Keratinocyte (primary cell): ENCODE measurements around the gene HLA-DQA1. TPM values are rescaled to one million over a fixed set of nuclear protein-coding genes. Genes with fewer than 3 reads are reported as not detected.

Experiments
- DNase-seq: peaks from one replicate; pipeline ENCODE4 v3.0.0-alpha.2; 2011; ENCODE audit warnings: low read depth, missing footprints, low spot score
- FAIRE-seq: peaks from 2 replicates; lab custom pipeline; 2011; peaks lifted over from hg19 to GRCh38; lab: Jason Lieb, UNC
- H2AFZ ChIP-seq: 2 replicates; pipeline ENCODE4 v1.6.0; 2012; ENCODE audit warnings: low read length, control low read depth, inconsistent platforms; ENCODE audit not compliant: control insufficient read depth
- H3K27ac ChIP-seq: 2 replicates; pipeline ENCODE4 v1.5.1; 2011; ENCODE audit warnings: low read length; ENCODE audit not compliant: control insufficient read depth, insufficient read depth
- H3K27me3 ChIP-seq: 3 replicates; pipeline ENCODE4 v1.6.0; 2011; ENCODE audit warnings: low read length; ENCODE audit not compliant: control insufficient read depth, insufficient read depth; ENCODE audit errors: extremely low read depth
- H3K36me3 ChIP-seq, 2 experiments: 2 replicates in 1 of 2; 3 replicates in 1 of 2; pipeline ENCODE4 v1.5.1; 2011; ENCODE audit warnings: low read length in 2 of 2, mild to moderate bottlenecking in 1 of 2; ENCODE audit not compliant: control insufficient read depth in 2 of 2, insufficient read depth in 2 of 2; ENCODE audit errors: extremely low read depth in 1 of 2
- H3K4me1 ChIP-seq: 3 replicates; pipeline ENCODE4 v1.5.1; 2011; ENCODE audit warnings: low read length; ENCODE audit not compliant: control insufficient read depth, insufficient read depth; ENCODE audit errors: extremely low read depth
- H3K4me2 ChIP-seq: 3 replicates; pipeline ENCODE4 v1.6.0; 2011; ENCODE audit warnings: low read depth, low read length; ENCODE audit not compliant: control insufficient read depth, insufficient read depth; ENCODE audit errors: extremely low read depth
- H3K4me3 ChIP-seq, 3 experiments: fragments of 200-600 bp in 1 of 3; sonication (generic) in 1 of 3; 2 replicates in 2 of 3; 3 replicates in 1 of 3; pipeline ENCODE4 v1.5.1; 2011 to 2016; ENCODE audit warnings: low read length in 3 of 3, mild to moderate bottlenecking in 3 of 3, control low read depth in 2 of 3, inconsistent platforms in 1 of 3, low read depth in 1 of 3, mixed read lengths in 1 of 3, mixed run types in 1 of 3, moderate library complexity in 1 of 3; ENCODE audit not compliant: control insufficient read depth in 2 of 3, insufficient read depth in 2 of 3; ENCODE audit errors: extremely low read depth in 1 of 3
- H3K79me2 ChIP-seq: 2 replicates; pipeline ENCODE4 v1.6.0; 2012; ENCODE audit warnings: low read length; ENCODE audit not compliant: control insufficient read depth, insufficient read depth
- H3K9ac ChIP-seq: 3 replicates; pipeline ENCODE4 v1.6.0; 2011; ENCODE audit warnings: low read length; ENCODE audit not compliant: control insufficient read depth, insufficient read depth; ENCODE audit errors: extremely low read depth
- H3K9me1 ChIP-seq: 3 replicates; pipeline ENCODE4 v1.6.0; 2011; ENCODE audit warnings: low read length; ENCODE audit not compliant: control insufficient read depth, insufficient read depth; ENCODE audit errors: extremely low read depth
- H3K9me3 ChIP-seq: 2 replicates; pipeline ENCODE4 v1.5.1; 2012; ENCODE audit warnings: low read depth, low read length; ENCODE audit not compliant: control insufficient read depth
- H4K20me1 ChIP-seq: 3 replicates; pipeline ENCODE4 v1.6.0; 2011; ENCODE audit warnings: low read length; ENCODE audit not compliant: control insufficient read depth, insufficient read depth; ENCODE audit errors: extremely low read depth
- CTCF ChIP-seq, 3 experiments: IDR thresholded peaks in 1 of 3; conservative IDR thresholded peaks in 1 of 3; optimal IDR thresholded peaks in 1 of 3; 2 replicates in 2 of 3; 3 replicates in 1 of 3; pipeline versions ENCODE3 to v1.5.1; 2011; ENCODE audit warnings: low read length in 3 of 3, mild to moderate bottlenecking in 3 of 3, moderate library complexity in 2 of 3, control low read depth in 1 of 3, inconsistent platforms in 1 of 3; ENCODE audit not compliant: insufficient read depth in 2 of 3; ENCODE audit errors: extremely low read depth in 1 of 3
- EZH2 ChIP-seq: IDR thresholded peaks from one replicate; pipeline ENCODE4 v1.6.1; 2012; ENCODE audit warnings: inconsistent platforms, mild to moderate bottlenecking, low read length, moderate library complexity
- dilution Hi-C: fragments of 300-500 bp; cut with MboI; formaldehyde crosslinking; loops from one replicate; pipeline ENCODE4 v1.7.0; 2020; ENCODE audit warnings: low sequenced_read_pairs; ENCODE audit not compliant: extremely low pct_ligation_motif_present
- polyA plus RNA-seq, 5 experiments: library from polyadenylated mRNA; depleted of rRNA in 3 of 5; stranded (reverse) in 3 of 5; stranded (forward) in 1 of 5; unstranded in 1 of 5; fragments of >200 nt; gene quantifications; 1 replicate in 1 of 5; 2 replicates in 3 of 5; 3 replicates in 1 of 5; pipeline versions ENCODE4 v1.2.1 to v1.2.3, GENCODE V29; 2011 to 2012; ENCODE audit warnings: missing spikeins in 2 of 5, low read depth in 1 of 5, low replicate concordance in 1 of 5

HLA-DQA1 gene
- polyA plus RNA-seq, 1 donor (not counting 4 experiments of a cell fraction or from before 2014, with no cell fraction given) = not detected

GRCh38 chr6:32624565-32624964 lies 12.6 kb upstream of the HLA-DQA1 start:
- Histone ChIP-seq H3K27ac (no peak overlapping the region), H3K79me2 (no peaks in the 10 kb centered on the region), H3K9ac (no peak overlapping the region), H2AFZ (no peak overlapping the region), H3K4me3 (no peak overlapping the region), H3K27me3 (no peaks in the 10 kb centered on the region), H4K20me1 (no peaks in the 10 kb centered on the region), H3K9me1 (no peaks in the 10 kb centered on the region), H3K4me1 (peaks cover 6% of the 10 kb centered on the region), H3K36me3 (no peaks in the 10 kb centered on the region), H3K4me2 (no peak overlapping the region), H3K9me3 (no peaks in the 10 kb centered on the region)
- TF ChIP-seq EZH2 (no peak), CTCF (optimal IDR thresholded peaks at IDR 0.05 in 1 of 3, IDR thresholded peaks at IDR 0.05 in 1 of 3, conservative IDR thresholded peaks at IDR 0.05 in 1 of 3; ENCODE audit: extremely low read depth in 1 of 3, insufficient read depth in 2 of 3, low read length in 3 of 3) (no peak)
- DNase-seq (no peak), FAIRE-seq (no peak)
- dilution Hi-C loops = no loop called here

- Histone ChIP-seq H3K4me3 (no peak overlapping the region), H3K4me1 (peaks cover 6% of the 10 kb centered on the region), H3K4me2 (no peak overlapping the region), H2AFZ (no peak overlapping the region), H3K27me3 (no peaks in the 10 kb centered on the region), H3K27ac (no peak overlapping the region), H3K9ac (no peak overlapping the region), H3K9me1 (no peaks in the 10 kb centered on the region), H3K79me2 (no peaks in the 10 kb centered on the region), H3K9me3 (no peaks in the 10 kb centered on the region), H4K20me1 (no peaks in the 10 kb centered on the region), H3K36me3 (no peaks in the 10 kb centered on the region)
- no peak for FAIRE-seq
- no peak for DNase-seq
- dilution Hi-C loops = no loop called here
- TF ChIP-seq EZH2 = no peak
- TF ChIP-seq CTCF (optimal IDR thresholded peaks at IDR 0.05 in 1 of 3, IDR thresholded peaks at IDR 0.05 in 1 of 3, conservative IDR thresholded peaks at IDR 0.05 in 1 of 3; ENCODE audit: extremely low read depth in 1 of 3, insufficient read depth in 2 of 3, low read length in 3 of 3) = no peak
Observed at GRCh38 chr6:32625137-32625536, 12.1 kb upstream of the HLA-DQA1 start.
